Measurements from ENCODE around the gene RESF1. TPM values are rescaled to one million over a fixed set of nuclear protein-coding genes. Genes with fewer than 3 reads are reported as not detected.
A peak's percentile ranks its signal among the peaks of the same experiment; 100 is the strongest.

RESF1 gene
- total and polyA plus RNA-seq, 2 of the 13 experiments (the other 11 are each of a cell fraction or from before 2014, with no cell fraction given) = 7.9 to 16.8 TPM

- TF ChIP-seq PRDM10 (CRISPR knock-in tag; IDR thresholded peaks at IDR 0.05; ENCODE audit: low read depth) = peak; percentile 52; the same call in 1 of the 2 replicates
- TF ChIP-seq PCBP1 (IDR thresholded peaks at IDR 0.05; ENCODE audit: borderline replicate concordance, low read depth, low read length) = no peak
- TF ChIP-seq ETV5 (CRISPR knock-in tag; IDR thresholded peaks at IDR 0.05; ENCODE audit: borderline replicate concordance) = peak; percentile 63; the same call in 1 of the 2 replicates
- no peak for TF ChIP-seq JDP2 (CRISPR knock-in tag; IDR thresholded peaks at IDR 0.05; ENCODE audit: borderline replicate concordance)
- no peak for TF ChIP-seq CBFB (CRISPR knock-in tag; IDR thresholded peaks at IDR 0.05)
- TF ChIP-seq SRSF9 (IDR thresholded peaks at IDR 0.05; ENCODE audit: borderline replicate concordance, insufficient read depth, low read depth, low read length, poor library complexity, severe bottlenecking) = no peak
- no peak for TF ChIP-seq E2F1 (CRISPR knock-in tag; IDR thresholded peaks at IDR 0.05)
- 0 out of 2 replicates have a peak, but pooled peaks have one; percentile 32 for TF ChIP-seq ZNF275 (CRISPR knock-in tag; IDR thresholded peaks at IDR 0.05; ENCODE audit: borderline replicate concordance)
- TF ChIP-seq NPAS2 (CRISPR knock-in tag; IDR thresholded peaks at IDR 0.05; ENCODE audit: borderline replicate concordance) = no peak
- TF ChIP-seq ZNF34 (CRISPR knock-in tag; IDR thresholded peaks at IDR 0.05; ENCODE audit: borderline replicate concordance) = no peak
- peak; percentile 54 for TF ChIP-seq ARNT2 (CRISPR knock-in tag; IDR thresholded peaks at IDR 0.05; ENCODE audit: low read depth)
- no peak for TF ChIP-seq ZNF235 (CRISPR knock-in tag; IDR thresholded peaks at IDR 0.05; ENCODE audit: borderline replicate concordance)
- no peak for TF ChIP-seq ZNF7 (CRISPR knock-in tag; IDR thresholded peaks at IDR 0.05)
- TF ChIP-seq CTCF (CRISPR knock-in tag; IDR thresholded peaks at IDR 0.05) = no peak
- TF ChIP-seq ZNF260 (CRISPR knock-in tag; IDR thresholded peaks at IDR 0.05; ENCODE audit: borderline replicate concordance, low read depth) = no peak
- peak; percentile 85 for TF ChIP-seq ZNF687 (CRISPR knock-in tag; IDR thresholded peaks at IDR 0.05)
These were observed at the start of gene RESF1 (continued) for GRCh38 chr12:31959161-31959700.
